HepG2 (cell line): ENCODE data around the gene PRPF4. TPM values are rescaled to one million over a fixed set of nuclear protein-coding genes. Genes with fewer than 3 reads are reported as not detected.
A peak's percentile ranks its signal among the peaks of the same experiment; 100 is the strongest.

Experiments
- FIP1L1 ChIP-seq: fragments of 200-400 bp; formaldehyde crosslinking; IDR thresholded peaks from 2 replicates; pipeline ENCODE4 v1.6.1; 2018; ENCODE audit warnings: low read depth, mild to moderate bottlenecking, low read length, moderate library complexity, borderline replicate concordance; ENCODE audit not compliant: insufficient read depth
- FOXM1 ChIP-seq: sonication (generic); formaldehyde crosslinking; IDR thresholded peaks from 2 replicates; pipeline ENCODE4 v1.5.0; 2020; ENCODE audit warnings: missing genetic modification reagents
- KLF12 ChIP-seq: sonication (generic); formaldehyde crosslinking; IDR thresholded peaks from 2 replicates; pipeline ENCODE4 v1.4.0; 2020; ENCODE audit warnings: missing genetic modification reagents, borderline replicate concordance
- MTA1 ChIP-seq: sonication (generic); formaldehyde crosslinking; IDR thresholded peaks from 2 replicates; pipeline ENCODE4 v1.4.0; 2020; ENCODE audit warnings: missing genetic modification reagents, mild to moderate bottlenecking, borderline replicate concordance
- NKX3-1 ChIP-seq: sonication (generic); formaldehyde crosslinking; IDR thresholded peaks from 2 replicates; pipeline ENCODE4 v1.5.0; 2020; ENCODE audit warnings: missing genetic modification reagents
- NR1H2 ChIP-seq: sonication (generic); formaldehyde crosslinking; IDR thresholded peaks from 2 replicates; pipeline ENCODE4 v1.8.1; 2022; ENCODE audit warnings: low read depth, missing genetic modification reagents, borderline replicate concordance
- TEAD3 ChIP-seq: optimal IDR thresholded peaks from 2 replicates; pipeline ENCODE3; 2016; ENCODE audit warnings: borderline replicate concordance
- THYN1 ChIP-seq: sonication (generic); formaldehyde crosslinking; IDR thresholded peaks from 2 replicates; pipeline ENCODE4 v1.8.1; 2023; ENCODE audit warnings: low read depth, mild to moderate bottlenecking, moderate library complexity, missing genetic modification reagents, borderline replicate concordance
- TOE1 ChIP-seq: sonication (generic); formaldehyde crosslinking; IDR thresholded peaks from 2 replicates; pipeline ENCODE4 v1.4.0; 2020; ENCODE audit warnings: mild to moderate bottlenecking, missing genetic modification reagents
- ZBTB2 ChIP-seq: sonication (generic); formaldehyde crosslinking; IDR thresholded peaks from 2 replicates; pipeline ENCODE4 v1.8.0; 2022; ENCODE audit warnings: low read depth, missing genetic modification reagents
- ZKSCAN5 ChIP-seq: sonication (generic); formaldehyde crosslinking; IDR thresholded peaks from 2 replicates; pipeline ENCODE4 v1.5.1; 2020; ENCODE audit warnings: mild to moderate bottlenecking, missing genetic modification reagents
- ZNF205 ChIP-seq: IDR thresholded peaks from 2 replicates; pipeline ENCODE4 v1.6.1; 2018; ENCODE audit warnings: missing biosample characterization, missing genetic modification reagents
- ZNF264 ChIP-seq: sonication (generic); formaldehyde crosslinking; IDR thresholded peaks from 2 replicates; pipeline ENCODE4 v1.4.0; 2020; ENCODE audit warnings: missing genetic modification reagents
- ZNF451 ChIP-seq: sonication (generic); formaldehyde crosslinking; IDR thresholded peaks from 2 replicates; pipeline ENCODE4 v1.5.0; 2020; ENCODE audit warnings: mild to moderate bottlenecking, missing genetic modification reagents
- ZNF484 ChIP-seq: sonication (generic); formaldehyde crosslinking; IDR thresholded peaks from 2 replicates; pipeline ENCODE4 v1.5.1; 2020; ENCODE audit warnings: mild to moderate bottlenecking, low read depth, missing genetic modification reagents, borderline replicate concordance
- ZNF552 ChIP-seq: sonication (generic); formaldehyde crosslinking; IDR thresholded peaks from 2 replicates; pipeline ENCODE4 v1.9.0; 2022; ENCODE audit warnings: missing genetic modification reagents, mild to moderate bottlenecking, borderline replicate concordance
- ZNF749 ChIP-seq: sonication (generic); formaldehyde crosslinking; IDR thresholded peaks from 2 replicates; pipeline ENCODE4 v1.8.0; 2022; ENCODE audit warnings: mild to moderate bottlenecking, missing genetic modification reagents, moderate library complexity, borderline replicate concordance
- polyA plus RNA-seq, 8 experiments: library from polyadenylated mRNA; depleted of rRNA in 3 of 8; stranded (reverse) in 7 of 8; unstranded in 1 of 8; fragments of >200 nt; fragmentation: Illumina TruSeq in 4 of 8; extraction: Trizol in 4 of 8; gene quantifications; 2 replicates each; pipeline versions ENCODE4 v1.2.1 to v1.2.3, GENCODE V29; 2011 to 2016; ENCODE audit warnings: low read depth in 4 of 8, missing spikeins in 1 of 8, mixed read lengths in 1 of 8; ENCODE audit not compliant: insufficient read depth in 1 of 8
- total RNA-seq, 5 experiments: library from RNA; depleted of rRNA; stranded (reverse); fragments of >200 nt; fragmentation: Illumina TruSeq; extraction: Trizol; gene quantifications; 2 replicates each; pipeline ENCODE4 v1.2.3, GENCODE V29; 2016; ENCODE audit warnings: low read depth in 1 of 5
- TF ChIP-seq, protein P1 (sequence below): sonication (generic); formaldehyde crosslinking; IDR thresholded peaks from 2 replicates; pipeline ENCODE4 v1.4.0; 2020; ENCODE audit warnings: missing genetic modification reagents
- TF ChIP-seq, protein P2 (sequence below): sonication (generic); formaldehyde crosslinking; conservative IDR thresholded peaks from 2 replicates; pipeline ENCODE4 v1.8.0; 2022; ENCODE audit warnings: low read depth, missing genetic modification reagents
- TF ChIP-seq, protein P3 (sequence below): sonication (generic); formaldehyde crosslinking; IDR thresholded peaks from 2 replicates; pipeline ENCODE4 v1.4.0; 2020; ENCODE audit warnings: mild to moderate bottlenecking, missing genetic modification reagents
- TF ChIP-seq, protein P4 (sequence below): IDR thresholded peaks from 2 replicates; pipeline ENCODE4 v1.6.1; 2012; ENCODE audit warnings: low read depth, low read length, improper control_type of control experiment

PRPF4 gene
- total and polyA plus RNA-seq, 2 of the 13 experiments (the other 11 are each of a cell fraction or from before 2014, with no cell fraction given): 10.3 to 49.0 TPM

DNA sequence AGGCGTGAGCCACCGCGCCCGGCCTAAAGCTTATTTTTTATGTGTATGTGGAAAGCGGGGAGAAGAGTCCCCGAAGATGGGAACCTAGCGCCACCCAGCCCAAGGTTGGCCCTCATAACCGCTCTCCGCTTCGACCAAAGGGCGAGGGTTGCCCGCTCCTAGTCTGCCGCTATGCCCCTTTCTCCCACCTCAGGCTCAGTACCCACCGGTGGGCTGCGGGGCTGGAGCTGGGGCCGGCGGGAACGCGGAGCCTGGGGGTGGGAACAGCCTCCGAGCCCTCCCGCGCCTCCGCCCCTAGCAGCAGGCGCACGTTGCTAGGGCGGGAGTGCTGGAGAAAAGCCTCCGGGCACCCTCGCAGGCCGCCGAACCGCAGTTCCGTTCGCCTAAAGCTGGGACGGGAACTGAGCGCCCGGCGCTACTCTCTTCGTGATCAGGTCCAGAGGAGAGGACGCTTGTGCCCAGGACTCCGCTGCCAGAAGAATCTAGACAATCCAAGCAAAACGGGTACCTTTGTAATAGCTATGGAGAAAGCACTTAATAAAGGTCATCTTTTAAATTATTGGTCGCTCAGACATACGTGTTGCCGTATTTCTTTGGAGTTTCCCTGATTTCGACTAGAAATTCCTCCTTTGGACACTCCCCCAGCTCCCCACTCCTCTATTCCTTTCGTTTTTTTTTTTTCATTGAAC lies 64.7 kb downstream of the PRPF4 start, which contains the start of gene WDR31 (continued):
- TF ChIP-seq FIP1L1: 0 out of 2 replicates have a peak, but pooled peaks have one; percentile 35
- TF ChIP-seq, protein P1, sequence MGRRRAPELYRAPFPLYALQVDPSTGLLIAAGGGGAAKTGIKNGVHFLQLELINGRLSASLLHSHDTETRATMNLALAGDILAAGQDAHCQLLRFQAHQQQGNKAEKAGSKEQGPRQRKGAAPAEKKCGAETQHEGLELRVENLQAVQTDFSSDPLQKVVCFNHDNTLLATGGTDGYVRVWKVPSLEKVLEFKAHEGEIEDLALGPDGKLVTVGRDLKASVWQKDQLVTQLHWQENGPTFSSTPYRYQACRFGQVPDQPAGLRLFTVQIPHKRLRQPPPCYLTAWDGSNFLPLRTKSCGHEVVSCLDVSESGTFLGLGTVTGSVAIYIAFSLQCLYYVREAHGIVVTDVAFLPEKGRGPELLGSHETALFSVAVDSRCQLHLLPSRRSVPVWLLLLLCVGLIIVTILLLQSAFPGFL (CRISPR knock-in tag): no peak
- TF ChIP-seq TEAD3 (CRISPR knock-in tag): peak; percentile 73
- TF ChIP-seq ZNF749: peak; percentile 82; the same call in 1 of the 2 replicates
- TF ChIP-seq MTA1 (CRISPR knock-in tag): peak; percentile 86; the same call in 1 of the 2 replicates
- TF ChIP-seq NKX3-1 (CRISPR knock-in tag): peak; percentile 64
- TF ChIP-seq, protein P2, sequence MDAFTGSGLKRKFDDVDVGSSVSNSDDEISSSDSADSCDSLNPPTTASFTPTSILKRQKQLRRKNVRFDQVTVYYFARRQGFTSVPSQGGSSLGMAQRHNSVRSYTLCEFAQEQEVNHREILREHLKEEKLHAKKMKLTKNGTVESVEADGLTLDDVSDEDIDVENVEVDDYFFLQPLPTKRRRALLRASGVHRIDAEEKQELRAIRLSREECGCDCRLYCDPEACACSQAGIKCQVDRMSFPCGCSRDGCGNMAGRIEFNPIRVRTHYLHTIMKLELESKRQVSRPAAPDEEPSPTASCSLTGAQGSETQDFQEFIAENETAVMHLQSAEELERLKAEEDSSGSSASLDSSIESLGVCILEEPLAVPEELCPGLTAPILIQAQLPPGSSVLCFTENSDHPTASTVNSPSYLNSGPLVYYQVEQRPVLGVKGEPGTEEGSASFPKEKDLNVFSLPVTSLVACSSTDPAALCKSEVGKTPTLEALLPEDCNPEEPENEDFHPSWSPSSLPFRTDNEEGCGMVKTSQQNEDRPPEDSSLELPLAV (CRISPR knock-in tag): no peak
- 0 out of 2 replicates have a peak, but pooled peaks have one; percentile 54 for TF ChIP-seq ZNF552 (CRISPR knock-in tag)
- TF ChIP-seq TOE1 (CRISPR knock-in tag): 0 out of 2 replicates have a peak, but pooled peaks have one; percentile 44
- TF ChIP-seq, protein P3, sequence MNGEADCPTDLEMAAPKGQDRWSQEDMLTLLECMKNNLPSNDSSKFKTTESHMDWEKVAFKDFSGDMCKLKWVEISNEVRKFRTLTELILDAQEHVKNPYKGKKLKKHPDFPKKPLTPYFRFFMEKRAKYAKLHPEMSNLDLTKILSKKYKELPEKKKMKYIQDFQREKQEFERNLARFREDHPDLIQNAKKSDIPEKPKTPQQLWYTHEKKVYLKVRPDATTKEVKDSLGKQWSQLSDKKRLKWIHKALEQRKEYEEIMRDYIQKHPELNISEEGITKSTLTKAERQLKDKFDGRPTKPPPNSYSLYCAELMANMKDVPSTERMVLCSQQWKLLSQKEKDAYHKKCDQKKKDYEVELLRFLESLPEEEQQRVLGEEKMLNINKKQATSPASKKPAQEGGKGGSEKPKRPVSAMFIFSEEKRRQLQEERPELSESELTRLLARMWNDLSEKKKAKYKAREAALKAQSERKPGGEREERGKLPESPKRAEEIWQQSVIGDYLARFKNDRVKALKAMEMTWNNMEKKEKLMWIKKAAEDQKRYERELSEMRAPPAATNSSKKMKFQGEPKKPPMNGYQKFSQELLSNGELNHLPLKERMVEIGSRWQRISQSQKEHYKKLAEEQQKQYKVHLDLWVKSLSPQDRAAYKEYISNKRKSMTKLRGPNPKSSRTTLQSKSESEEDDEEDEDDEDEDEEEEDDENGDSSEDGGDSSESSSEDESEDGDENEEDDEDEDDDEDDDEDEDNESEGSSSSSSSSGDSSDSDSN (CRISPR knock-in tag): peak; percentile 94
- peak; percentile 88 for TF ChIP-seq ZNF205 (CRISPR knock-in tag)
- no peak for TF ChIP-seq ZNF484 (CRISPR knock-in tag)
- no peak for TF ChIP-seq FOXM1 (CRISPR knock-in tag)
- no peak for TF ChIP-seq THYN1
- TF ChIP-seq, protein P4, sequence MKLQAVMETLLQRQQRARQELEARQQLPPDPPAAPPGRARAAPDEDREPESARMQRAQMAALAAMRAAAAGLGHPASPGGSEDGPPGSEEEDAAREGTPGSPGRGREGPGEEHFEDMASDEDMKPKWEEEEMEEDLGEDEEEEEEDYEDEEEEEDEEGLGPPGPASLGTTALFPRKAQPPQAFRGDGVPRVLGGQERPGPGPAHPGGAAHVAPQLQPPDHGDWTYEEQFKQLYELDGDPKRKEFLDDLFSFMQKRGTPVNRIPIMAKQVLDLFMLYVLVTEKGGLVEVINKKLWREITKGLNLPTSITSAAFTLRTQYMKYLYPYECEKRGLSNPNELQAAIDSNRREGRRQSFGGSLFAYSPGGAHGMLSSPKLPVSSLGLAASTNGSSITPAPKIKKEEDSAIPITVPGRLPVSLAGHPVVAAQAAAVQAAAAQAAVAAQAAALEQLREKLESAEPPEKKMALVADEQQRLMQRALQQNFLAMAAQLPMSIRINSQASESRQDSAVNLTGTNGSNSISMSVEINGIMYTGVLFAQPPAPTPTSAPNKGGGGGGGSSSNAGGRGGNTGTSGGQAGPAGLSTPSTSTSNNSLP: 0 out of 2 replicates have a peak, but pooled peaks have one; percentile 16
- no peak for TF ChIP-seq NR1H2 (CRISPR knock-in tag)
- TF ChIP-seq ZNF451: peak; percentile 87; the same call in 1 of the 2 replicates
- TF ChIP-seq ZBTB2 (CRISPR knock-in tag): peak; percentile 52; the same call in 1 of the 2 replicates
- peak; percentile 70 for TF ChIP-seq ZNF264 (CRISPR knock-in tag)
- TF ChIP-seq KLF12 (CRISPR knock-in tag): peak; percentile 95
- no peak for TF ChIP-seq ZKSCAN5 (CRISPR knock-in tag)
